DMS153 treated with DMSO at 0.1 percent for 48 hours (cell line): Measurements from ENCODE around the gene SNAI1.

Experiments
- DNase-seq: peaks from one replicate; lab custom pipeline; 2025; ENCODE audit not compliant: unreplicated experiment; lab: John Stamatoyannopoulos, UW

Gene SNAI1

DNA sequence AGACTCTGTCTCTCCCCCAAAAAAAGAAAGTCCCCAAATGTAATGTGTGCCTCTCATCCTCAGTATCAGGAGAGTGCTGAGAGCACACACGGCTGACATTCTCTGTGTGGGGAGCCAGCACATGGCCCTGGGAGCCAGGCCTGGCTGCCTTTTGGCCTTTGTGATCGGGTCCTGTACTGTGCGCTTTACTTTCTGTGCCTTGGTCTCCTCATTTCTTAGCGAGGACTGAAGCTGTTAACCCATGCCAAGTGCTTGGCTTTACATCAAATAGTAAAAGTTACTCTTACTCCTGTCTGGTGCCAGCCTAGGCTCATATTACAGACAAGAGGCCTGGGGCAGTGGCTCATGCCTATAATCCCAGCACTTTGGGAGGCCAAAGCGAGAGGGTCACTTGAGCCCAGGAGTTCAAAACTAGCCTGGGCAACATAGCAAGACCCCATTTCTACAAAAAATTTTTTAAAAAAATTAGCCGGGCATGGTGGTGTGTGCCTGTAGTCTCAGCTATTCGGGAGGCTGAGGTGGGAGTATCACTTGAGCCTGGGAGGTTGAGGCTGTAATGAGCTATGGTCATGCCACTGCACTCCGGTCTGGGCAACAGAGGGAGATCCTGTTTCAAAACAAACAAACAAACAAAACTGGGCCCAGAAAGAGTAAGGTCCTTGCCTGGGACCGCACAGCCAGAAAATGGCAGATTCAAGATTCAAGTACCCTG is 50.3 kb downstream of the SNAI1 start:
- DNase-seq: no peak

- no peak for DNase-seq
These were observed 51.9 kb downstream of the SNAI1 start for GRCh38 chr20:50034567-50035180.

DNA sequence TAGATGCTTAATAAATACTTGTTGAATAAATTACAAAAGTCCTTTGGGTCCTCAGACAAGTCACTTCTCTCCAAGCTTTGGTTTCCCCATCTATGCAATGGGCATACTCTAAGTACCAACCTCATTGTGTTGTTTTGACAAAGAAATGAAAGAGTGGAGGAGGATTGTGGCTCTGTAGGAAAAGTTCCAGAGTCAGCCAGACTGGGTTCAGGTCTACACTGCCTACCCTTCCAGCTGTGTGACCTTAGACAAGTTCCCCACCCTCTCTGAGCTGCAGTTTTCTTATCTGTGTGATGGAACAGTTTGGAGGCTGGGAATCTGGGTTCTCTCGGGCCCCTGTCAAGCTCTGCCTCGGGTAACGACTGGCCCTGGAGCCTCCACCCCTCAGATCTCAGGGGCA is 53.9 kb downstream of the SNAI1 start:
- no peak for DNase-seq

DNA sequence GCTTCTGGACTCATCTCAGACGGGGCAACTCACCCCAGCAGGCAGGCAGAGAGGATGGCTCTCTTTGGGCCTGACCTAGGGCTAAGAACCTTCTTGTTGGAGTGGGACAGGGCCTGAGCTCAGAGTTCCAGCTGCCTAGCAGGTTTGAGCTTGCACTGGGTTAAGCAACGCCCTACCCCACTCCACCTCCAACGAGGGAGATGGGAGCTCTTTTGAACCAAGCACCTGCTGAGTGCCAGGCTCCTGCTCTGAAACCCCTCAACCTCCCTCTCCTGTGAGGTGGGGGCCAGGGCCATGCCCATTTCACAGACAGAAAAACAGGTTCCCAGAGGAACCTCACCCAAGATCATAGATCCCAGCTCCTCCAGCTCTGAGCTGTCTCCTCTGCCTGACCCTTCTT is 54.3 kb downstream of the SNAI1 start:
- DNase-seq: no peak

DNA sequence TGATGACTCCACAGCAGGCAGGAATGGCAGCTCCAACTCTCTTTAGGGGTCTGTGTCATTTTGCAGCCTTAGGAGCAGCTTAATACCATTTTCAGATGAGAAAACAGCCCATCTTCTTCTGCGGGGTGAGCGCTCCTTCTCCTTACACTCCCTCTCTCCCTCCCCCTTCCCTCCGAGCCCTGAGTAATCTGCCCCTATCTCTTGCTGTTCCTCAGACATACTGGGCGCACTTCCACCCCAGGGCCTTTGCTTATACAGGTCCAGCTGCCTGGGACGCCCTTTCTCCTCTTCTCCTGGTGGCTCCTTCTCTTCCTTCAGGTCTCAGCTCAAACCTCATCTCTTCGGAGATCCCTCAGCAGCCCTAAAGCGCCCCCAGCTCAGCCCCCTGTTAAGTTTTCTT is 54.8 kb downstream of the SNAI1 start:
- DNase-seq: no peak

GRCh38 chr20:50038169-50038568 is 55.4 kb downstream of the SNAI1 start:
- DNase-seq: no peak
